ENCODE results near the gene RYR3.

RYR3 gene

GRCh38 chr15:33894193-33894592, 583.4 kb downstream of the RYR3 start:
- Histone ChIP-seq H4K20me1 (ENCODE audit: insufficient read depth, low read length) (no peaks in the 10 kb centered on the region), H3K27me3 (ENCODE audit: low read depth, low read length) (no peaks in the 10 kb centered on the region), H2AFZ (ENCODE audit: low read depth, low read length) (no peak overlapping the region), H3K9me3 (ENCODE audit: insufficient read depth, low read length) (no peaks in the 10 kb centered on the region), H3K4me3 (ENCODE audit: low read length) (no peak overlapping the region), H3K9ac (ENCODE audit: low read length) (no peak overlapping the region), H3K36me3 (replicated peaks; ENCODE audit: low read depth, low read length) (no peaks in the 10 kb centered on the region), H3K4me2 (ENCODE audit: low read length) (no peak overlapping the region), H3K4me1 (ENCODE audit: low read length) (no peaks in the 10 kb centered on the region), H3K27ac (ENCODE audit: low read length) (no peak overlapping the region), H3K79me2 (ENCODE audit: low read length) (no peaks in the 10 kb centered on the region)
- TF ChIP-seq EZH2phosphoT487 (IDR thresholded peaks at IDR 0.05; ENCODE audit: low read depth), result no peak
- TF ChIP-seq CTCF (IDR thresholded peaks at IDR 0.05; ENCODE audit: low read depth, low read length), result no peak

- Histone ChIP-seq H3K79me2 (ENCODE audit: low read length) (no peaks in the 10 kb centered on the region), H3K4me1 (ENCODE audit: low read length) (no peaks in the 10 kb centered on the region), H4K20me1 (ENCODE audit: insufficient read depth, low read length) (no peaks in the 10 kb centered on the region), H3K27ac (ENCODE audit: low read length) (no peak overlapping the region), H3K4me3 (ENCODE audit: low read length) (no peak overlapping the region), H3K9me3 (ENCODE audit: insufficient read depth, low read length) (no peaks in the 10 kb centered on the region), H3K4me2 (ENCODE audit: low read length) (no peak overlapping the region), H2AFZ (ENCODE audit: low read depth, low read length) (no peak overlapping the region), H3K9ac (ENCODE audit: low read length) (no peak overlapping the region), H3K36me3 (replicated peaks; ENCODE audit: low read depth, low read length) (no peaks in the 10 kb centered on the region), H3K27me3 (ENCODE audit: low read depth, low read length) (no peaks in the 10 kb centered on the region)
- no peak for TF ChIP-seq EZH2phosphoT487 (IDR thresholded peaks at IDR 0.05; ENCODE audit: low read depth)
- no peak for TF ChIP-seq CTCF (IDR thresholded peaks at IDR 0.05; ENCODE audit: low read depth, low read length)
These were observed 591.3 kb downstream of the RYR3 start for GRCh38 chr15:33902043-33902442.

GRCh38 chr15:33903661-33904060, 592.9 kb downstream of the RYR3 start:
- Histone ChIP-seq H3K36me3 (replicated peaks; ENCODE audit: low read depth, low read length) (no peaks in the 10 kb centered on the region), H3K9ac (ENCODE audit: low read length) (no peak overlapping the region), H2AFZ (ENCODE audit: low read depth, low read length) (no peak overlapping the region), H3K27ac (ENCODE audit: low read length) (no peak overlapping the region), H3K4me1 (ENCODE audit: low read length) (no peaks in the 10 kb centered on the region), H3K4me2 (ENCODE audit: low read length) (no peak overlapping the region), H3K27me3 (ENCODE audit: low read depth, low read length) (no peaks in the 10 kb centered on the region), H3K79me2 (ENCODE audit: low read length) (no peaks in the 10 kb centered on the region), H4K20me1 (ENCODE audit: insufficient read depth, low read length) (no peaks in the 10 kb centered on the region), H3K9me3 (ENCODE audit: insufficient read depth, low read length) (no peaks in the 10 kb centered on the region), H3K4me3 (ENCODE audit: low read length) (no peak overlapping the region)
- no peak for TF ChIP-seq CTCF (IDR thresholded peaks at IDR 0.05; ENCODE audit: low read depth, low read length)
- no peak for TF ChIP-seq EZH2phosphoT487 (IDR thresholded peaks at IDR 0.05; ENCODE audit: low read depth)

GRCh38 chr15:33907326-33907725, 596.6 kb downstream of the RYR3 start:
- Histone ChIP-seq H3K79me2 (ENCODE audit: low read length) (no peaks in the 10 kb centered on the region), H2AFZ (ENCODE audit: low read depth, low read length) (no peak overlapping the region), H3K4me3 (ENCODE audit: low read length) (no peak overlapping the region), H3K4me1 (ENCODE audit: low read length) (no peaks in the 10 kb centered on the region), H3K4me2 (ENCODE audit: low read length) (no peak overlapping the region), H4K20me1 (ENCODE audit: insufficient read depth, low read length) (no peaks in the 10 kb centered on the region), H3K27me3 (ENCODE audit: low read depth, low read length) (no peaks in the 10 kb centered on the region), H3K9ac (ENCODE audit: low read length) (no peak overlapping the region), H3K36me3 (replicated peaks; ENCODE audit: low read depth, low read length) (no peaks in the 10 kb centered on the region), H3K9me3 (ENCODE audit: insufficient read depth, low read length) (no peaks in the 10 kb centered on the region), H3K27ac (ENCODE audit: low read length) (no peak overlapping the region)
- TF ChIP-seq CTCF (IDR thresholded peaks at IDR 0.05; ENCODE audit: low read depth, low read length) (no peak), EZH2phosphoT487 (IDR thresholded peaks at IDR 0.05; ENCODE audit: low read depth) (no peak)

All from OCI-LY3 (cell line).